Measurements from ENCODE around the gene TMEM132C.

Gene TMEM132C

DNA sequence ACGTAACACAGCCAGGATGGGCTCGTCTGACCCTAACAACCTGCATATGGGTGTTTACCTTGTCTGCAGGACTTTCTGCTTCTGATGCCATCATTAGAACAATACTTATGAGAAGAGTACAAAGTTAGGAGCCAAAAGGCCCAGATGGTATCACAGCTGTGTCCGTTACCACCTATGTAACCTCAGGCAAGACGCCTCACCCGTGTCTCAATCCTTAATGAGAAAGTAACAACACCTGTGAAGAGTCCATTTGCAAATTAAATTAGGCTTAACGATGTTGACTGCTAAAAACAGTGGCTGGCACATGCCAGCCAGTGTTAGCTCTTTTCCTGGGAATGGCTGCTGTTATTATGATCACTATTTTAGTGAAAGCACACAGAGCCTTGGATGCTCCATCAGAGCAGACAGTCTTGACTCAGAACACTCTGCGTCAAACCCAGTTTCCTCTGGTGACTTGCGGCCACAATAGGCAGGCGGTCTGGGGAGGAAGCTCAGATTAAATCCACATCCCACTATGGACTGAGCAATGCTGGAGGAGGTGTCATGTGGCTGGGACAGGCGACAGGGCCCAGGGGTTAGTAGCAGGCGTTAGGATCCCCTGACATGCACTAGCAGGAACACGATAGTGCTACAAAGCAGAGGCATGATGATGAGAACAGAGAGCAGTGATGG lies 431.5 kb downstream of the TMEM132C start:
- TF ChIP-seq POLR2A (IDR thresholded peaks at IDR 0.05; ENCODE audit: low read depth, low read length) (no peak), POLR2AphosphoS5 (IDR thresholded peaks at IDR 0.05; ENCODE audit: low read depth, low read length) (no peak), SPI1 (IDR thresholded peaks at IDR 0.05; ENCODE audit: low read depth, low read length) (no peak), POU2F2 (IDR thresholded peaks at IDR 0.05; ENCODE audit: low read depth, low read length) (no peak), PAX5 (IDR thresholded peaks at IDR 0.05; ENCODE audit: insufficient read depth, low read length, severe bottlenecking) (no peak), TAF1 (IDR thresholded peaks at IDR 0.05; ENCODE audit: low read depth, low read length) (no peak)
- no peak for DNase-seq (ENCODE audit: insufficient read length, low spot score)
- no peak for FAIRE-seq

DNA sequence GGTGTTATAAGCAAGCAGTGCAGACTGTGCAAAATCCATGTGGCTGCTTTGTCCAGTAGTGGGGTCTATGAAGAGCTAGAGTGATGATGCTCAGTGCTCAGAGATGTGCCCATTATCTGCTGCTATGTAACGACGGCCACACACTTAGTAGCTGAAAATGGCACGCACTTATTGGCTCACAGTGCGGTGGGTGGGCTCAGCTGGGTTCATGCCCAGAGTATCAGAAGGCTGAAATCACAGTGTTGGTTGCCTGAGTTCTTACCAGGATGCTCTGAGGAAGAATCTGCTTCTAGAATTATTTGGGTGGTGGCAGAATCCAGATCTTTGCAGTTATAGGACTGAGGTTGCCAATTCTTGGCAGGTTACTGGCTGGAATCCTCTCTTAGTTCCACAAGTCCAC lies 432.1 kb downstream of the TMEM132C start:
- TF ChIP-seq SPI1 (IDR thresholded peaks at IDR 0.05; ENCODE audit: low read depth, low read length) (no peak), POLR2AphosphoS5 (IDR thresholded peaks at IDR 0.05; ENCODE audit: low read depth, low read length) (no peak), PAX5 (IDR thresholded peaks at IDR 0.05; ENCODE audit: insufficient read depth, low read length, severe bottlenecking) (no peak), POLR2A (IDR thresholded peaks at IDR 0.05; ENCODE audit: low read depth, low read length) (no peak), POU2F2 (IDR thresholded peaks at IDR 0.05; ENCODE audit: low read depth, low read length) (no peak), TAF1 (IDR thresholded peaks at IDR 0.05; ENCODE audit: low read depth, low read length) (no peak)
- DNase-seq (ENCODE audit: insufficient read length, low spot score), result no peak
- FAIRE-seq, result no peak

DNA sequence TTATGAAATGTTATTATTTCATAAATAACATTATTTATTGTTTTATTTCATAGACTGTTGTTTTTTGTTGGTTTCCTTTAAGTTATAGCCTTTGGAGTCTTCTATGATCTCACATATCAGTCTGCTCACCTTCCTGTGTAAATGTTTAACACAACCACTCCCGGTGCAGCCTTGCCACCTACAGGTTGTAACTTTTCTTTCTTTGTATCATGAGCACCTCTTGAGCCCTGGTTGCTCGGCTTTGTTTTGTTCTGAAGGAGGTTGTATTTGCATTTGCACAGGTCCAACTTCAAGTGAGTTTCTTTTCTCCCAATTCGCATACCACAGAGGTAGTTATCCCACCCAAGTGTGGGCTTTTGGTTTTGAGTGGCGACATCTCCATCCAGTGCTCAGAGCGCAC lies 435.4 kb downstream of the TMEM132C start:
- DNase-seq (ENCODE audit: insufficient read length, low spot score) (no peak), FAIRE-seq (no peak)
- TF ChIP-seq SPI1 (IDR thresholded peaks at IDR 0.05; ENCODE audit: low read depth, low read length), result no peak
- no peak for TF ChIP-seq POLR2A (IDR thresholded peaks at IDR 0.05; ENCODE audit: low read depth, low read length)
- no peak for TF ChIP-seq TAF1 (IDR thresholded peaks at IDR 0.05; ENCODE audit: low read depth, low read length)
- TF ChIP-seq POLR2AphosphoS5 (IDR thresholded peaks at IDR 0.05; ENCODE audit: low read depth, low read length), result no peak
- no peak for TF ChIP-seq PAX5 (IDR thresholded peaks at IDR 0.05; ENCODE audit: insufficient read depth, low read length, severe bottlenecking)
- no peak for TF ChIP-seq POU2F2 (IDR thresholded peaks at IDR 0.05; ENCODE audit: low read depth, low read length)

DNA sequence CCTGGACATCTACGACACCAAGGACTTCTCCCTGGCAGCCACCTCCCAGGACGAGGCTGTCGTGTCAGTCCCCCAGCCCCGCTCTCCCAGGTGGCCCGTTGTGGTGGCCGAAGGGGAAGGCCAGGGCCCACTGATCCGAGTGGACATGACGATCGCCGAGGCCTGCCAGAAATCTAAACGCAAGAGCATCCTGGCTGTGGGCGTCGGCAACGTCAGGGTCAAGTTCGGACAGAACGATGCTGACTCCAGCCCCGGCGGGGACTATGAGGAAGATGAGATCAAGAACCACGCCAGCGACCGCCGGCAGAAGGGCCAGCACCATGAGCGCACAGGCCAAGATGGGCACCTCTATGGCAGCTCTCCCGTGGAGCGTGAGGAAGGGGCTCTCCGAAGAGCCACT lies 438.2 kb downstream of the TMEM132C start:
- no peak for TF ChIP-seq POLR2A (IDR thresholded peaks at IDR 0.05; ENCODE audit: low read depth, low read length)
- FAIRE-seq (no peak), DNase-seq (ENCODE audit: insufficient read length, low spot score) (no peak)

DNA sequence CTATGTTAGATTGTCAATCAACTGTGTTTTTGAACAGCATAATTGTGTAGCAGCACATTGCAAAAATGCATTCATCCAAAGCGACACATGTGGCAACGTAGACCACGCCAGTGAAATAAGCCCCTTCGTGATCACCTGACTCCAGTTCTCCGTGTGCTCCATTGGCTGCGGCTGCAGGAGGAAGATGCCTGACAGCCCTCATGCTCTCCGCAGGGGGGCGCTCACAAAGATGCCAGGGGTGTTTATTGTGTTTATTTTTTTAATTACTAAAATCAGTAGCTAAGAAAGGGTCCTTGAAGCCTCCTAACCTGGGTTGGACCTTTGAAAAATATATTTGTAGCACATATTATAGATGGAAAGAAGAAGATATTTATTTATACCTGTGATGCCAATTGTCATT lies 440.5 kb downstream of the TMEM132C start:
- TF ChIP-seq POU2F2 (IDR thresholded peaks at IDR 0.05; ENCODE audit: low read depth, low read length), result no peak
- DNase-seq (ENCODE audit: insufficient read length, low spot score) (no peak), FAIRE-seq (no peak)

DNA sequence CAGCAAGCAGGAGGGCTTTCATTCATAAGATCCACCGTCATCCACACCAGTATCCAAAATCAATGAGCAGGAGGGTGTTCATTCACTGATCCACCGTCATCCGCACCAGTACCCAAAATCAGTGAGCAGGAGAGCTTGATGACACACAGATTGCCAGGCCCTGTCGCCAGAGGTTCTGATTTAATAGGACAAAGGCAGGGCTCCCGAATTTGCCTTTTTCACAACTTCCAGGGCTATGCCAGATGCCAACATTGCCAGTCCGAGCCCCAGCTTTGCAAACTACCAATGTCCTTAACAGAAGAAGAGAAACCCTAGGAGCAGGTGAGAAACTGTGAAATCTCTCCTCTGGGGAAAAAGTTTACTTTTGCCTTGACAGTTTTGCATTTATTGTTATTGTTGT lies 441.8 kb downstream of the TMEM132C start:
- TF ChIP-seq POLR2A (IDR thresholded peaks at IDR 0.05; ENCODE audit: low read depth, low read length) (no peak), POU2F2 (IDR thresholded peaks at IDR 0.05; ENCODE audit: low read depth, low read length) (no peak), TAF1 (IDR thresholded peaks at IDR 0.05; ENCODE audit: low read depth, low read length) (no peak), POLR2AphosphoS5 (IDR thresholded peaks at IDR 0.05; ENCODE audit: low read depth, low read length) (no peak), SPI1 (IDR thresholded peaks at IDR 0.05; ENCODE audit: low read depth, low read length) (no peak), PAX5 (IDR thresholded peaks at IDR 0.05; ENCODE audit: insufficient read depth, low read length, severe bottlenecking) (no peak)
- no peak for FAIRE-seq
- no peak for DNase-seq (ENCODE audit: insufficient read length, low spot score)

DNA sequence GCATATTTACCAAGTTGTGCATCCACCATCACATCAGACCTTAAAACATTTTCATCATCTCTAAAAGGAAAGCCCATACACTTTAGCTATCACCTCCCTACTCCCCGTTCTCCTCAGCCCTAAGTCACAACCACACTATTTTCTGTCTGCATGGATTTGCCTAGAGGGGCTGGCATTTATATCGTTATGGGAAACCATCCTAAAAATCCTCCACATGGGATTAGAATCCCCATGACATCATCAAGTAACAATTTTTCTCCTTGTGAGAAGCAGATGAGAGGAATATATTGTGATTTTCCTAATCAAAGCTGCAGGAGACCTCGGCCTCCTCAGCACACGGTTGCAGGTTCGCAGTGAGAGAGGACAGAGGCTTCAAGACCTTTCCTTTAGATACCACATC lies 442.7 kb downstream of the TMEM132C start:
- TF ChIP-seq POU2F2 (IDR thresholded peaks at IDR 0.05; ENCODE audit: low read depth, low read length), result no peak
- no peak for TF ChIP-seq PAX5 (IDR thresholded peaks at IDR 0.05; ENCODE audit: insufficient read depth, low read length, severe bottlenecking)
- TF ChIP-seq POLR2A (IDR thresholded peaks at IDR 0.05; ENCODE audit: low read depth, low read length), result no peak
- TF ChIP-seq SPI1 (IDR thresholded peaks at IDR 0.05; ENCODE audit: low read depth, low read length), result no peak
- no peak for TF ChIP-seq POLR2AphosphoS5 (IDR thresholded peaks at IDR 0.05; ENCODE audit: low read depth, low read length)
- TF ChIP-seq TAF1 (IDR thresholded peaks at IDR 0.05; ENCODE audit: low read depth, low read length), result no peak
- DNase-seq (ENCODE audit: insufficient read length, low spot score) (no peak), FAIRE-seq (no peak)

DNA sequence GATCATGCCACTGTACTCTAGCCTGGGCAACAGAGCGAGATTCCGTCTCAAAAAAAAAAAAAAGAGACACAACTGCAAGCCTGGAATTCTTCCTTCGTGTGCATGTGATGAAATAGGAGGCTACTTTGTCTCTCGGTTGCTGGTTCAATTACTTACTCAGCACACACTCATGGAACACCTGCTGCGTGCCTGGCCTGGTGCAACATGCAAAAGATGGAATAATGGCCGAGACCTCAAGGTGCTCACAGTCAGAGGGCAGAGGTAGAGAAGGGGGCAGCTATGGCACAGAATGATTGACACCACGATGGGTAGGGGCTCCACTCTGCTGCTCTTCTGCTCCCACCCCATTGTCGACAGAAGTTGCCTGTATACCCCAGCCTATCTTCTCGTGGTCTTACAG lies 444.5 kb downstream of the TMEM132C start:
- FAIRE-seq (no peak), DNase-seq (ENCODE audit: insufficient read length, low spot score) (no peak)
- TF ChIP-seq PAX5 (IDR thresholded peaks at IDR 0.05; ENCODE audit: insufficient read depth, low read length, severe bottlenecking) (no peak), POLR2AphosphoS5 (IDR thresholded peaks at IDR 0.05; ENCODE audit: low read depth, low read length) (no peak), POLR2A (IDR thresholded peaks at IDR 0.05; ENCODE audit: low read depth, low read length) (no peak), SPI1 (IDR thresholded peaks at IDR 0.05; ENCODE audit: low read depth, low read length) (no peak)

DNA sequence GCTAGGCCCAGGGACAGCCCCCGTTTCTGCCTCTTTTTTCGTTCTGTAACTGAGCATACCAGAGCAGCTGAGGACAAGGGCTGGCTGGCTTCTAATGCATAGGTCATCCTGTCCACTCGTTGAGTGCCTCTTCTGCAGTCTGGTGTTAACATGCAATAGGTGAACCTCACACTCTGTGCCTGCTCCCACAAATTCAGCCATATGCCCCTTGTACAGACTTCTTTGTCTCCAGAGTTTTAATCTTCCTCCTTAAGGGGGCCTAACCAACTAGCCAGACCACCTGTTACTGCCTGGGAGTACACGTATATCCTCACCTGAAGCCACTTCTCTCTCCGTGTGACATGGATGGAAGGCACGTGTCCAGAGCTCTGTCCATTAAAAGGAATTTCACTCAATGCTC lies 445.7 kb downstream of the TMEM132C start:
- TF ChIP-seq PAX5 (IDR thresholded peaks at IDR 0.05; ENCODE audit: insufficient read depth, low read length, severe bottlenecking) (no peak), TAF1 (IDR thresholded peaks at IDR 0.05; ENCODE audit: low read depth, low read length) (no peak), POU2F2 (IDR thresholded peaks at IDR 0.05; ENCODE audit: low read depth, low read length) (no peak)
- DNase-seq (ENCODE audit: insufficient read length, low spot score) (no peak), FAIRE-seq (no peak)

DNA sequence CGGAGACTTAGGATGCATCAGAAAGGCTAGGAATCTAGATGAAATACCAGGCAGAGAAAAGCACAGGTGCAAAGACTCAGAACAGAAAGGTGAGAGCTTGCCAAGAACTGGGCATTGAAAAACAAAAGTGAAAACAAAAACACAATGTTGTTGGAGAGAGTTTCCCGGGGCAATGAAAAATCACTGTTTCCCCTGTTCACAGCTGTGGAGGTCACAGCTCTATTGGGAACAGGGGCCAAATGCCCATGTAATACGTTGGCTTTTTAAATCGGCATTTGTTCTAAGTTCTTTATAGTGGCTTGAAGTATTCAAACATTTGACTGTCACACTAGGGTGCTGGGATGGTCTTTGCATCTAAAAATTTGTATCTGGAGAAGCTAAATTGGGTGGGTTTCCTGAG lies 448.5 kb downstream of the TMEM132C start:
- TF ChIP-seq PAX5 (IDR thresholded peaks at IDR 0.05; ENCODE audit: insufficient read depth, low read length, severe bottlenecking) (no peak), POLR2A (IDR thresholded peaks at IDR 0.05; ENCODE audit: low read depth, low read length) (no peak), TAF1 (IDR thresholded peaks at IDR 0.05; ENCODE audit: low read depth, low read length) (no peak), SPI1 (IDR thresholded peaks at IDR 0.05; ENCODE audit: low read depth, low read length) (no peak), POU2F2 (IDR thresholded peaks at IDR 0.05; ENCODE audit: low read depth, low read length) (no peak), POLR2AphosphoS5 (IDR thresholded peaks at IDR 0.05; ENCODE audit: low read depth, low read length) (no peak)
- no peak for DNase-seq (ENCODE audit: insufficient read length, low spot score)
- FAIRE-seq, result no peak
